HepG2 (cell line): ENCODE results near the gene RNASE13. TPM values are rescaled to one million over a fixed set of nuclear protein-coding genes. Genes with fewer than 3 reads are reported as not detected.
A peak's percentile ranks its signal among the peaks of the same experiment; 100 is the strongest.

Source experiments
- CC2D1A ChIP-seq: sonication (generic); formaldehyde crosslinking; IDR thresholded peaks from 2 replicates; pipeline ENCODE4 v1.8.1; 2023; ENCODE audit warnings: mild to moderate bottlenecking, missing genetic modification reagents
- CEBPG ChIP-seq: IDR thresholded peaks from 2 replicates; pipeline ENCODE4 v1.6.1; 2016
- FOXA1 ChIP-seq, 2 experiments: fragments of 450-650 bp in 1 of 2; sonication (generic) in 1 of 2; formaldehyde crosslinking in 1 of 2; IDR thresholded peaks; 2 replicates each; pipeline versions ENCODE4 v1.4.0 to v1.6.1; 2016 to 2020; ENCODE audit warnings: missing genetic modification reagents in 1 of 2
- GABPB1 ChIP-seq: IDR thresholded peaks from 2 replicates; pipeline ENCODE4 v1.6.1; 2016; ENCODE audit warnings: mild to moderate bottlenecking, missing genetic modification reagents, moderate library complexity, missing compliant biosample characterization
- MED13 ChIP-seq: sonication (generic); formaldehyde crosslinking; IDR thresholded peaks from 2 replicates; pipeline ENCODE4 v1.5.0; 2020; ENCODE audit warnings: missing genetic modification reagents
- NFKBIZ ChIP-seq: IDR thresholded peaks from 2 replicates; pipeline ENCODE4 v1.6.1; 2018; ENCODE audit warnings: missing genetic modification reagents, missing compliant biosample characterization
- SMAD9 ChIP-seq: sonication (generic); formaldehyde crosslinking; IDR thresholded peaks from 2 replicates; pipeline ENCODE4 v1.5.1; 2020; ENCODE audit warnings: mild to moderate bottlenecking, missing genetic modification reagents
- SMYD3 ChIP-seq: sonication (generic); formaldehyde crosslinking; IDR thresholded peaks from 2 replicates; pipeline ENCODE4 v1.8.1; 2023; ENCODE audit warnings: mild to moderate bottlenecking, missing genetic modification reagents
- TSC22D2 ChIP-seq: sonication (generic); formaldehyde crosslinking; IDR thresholded peaks from 2 replicates; pipeline ENCODE4 v1.5.1; 2020; ENCODE audit warnings: missing genetic modification reagents, mild to moderate bottlenecking, borderline replicate concordance
- ZFP90 ChIP-seq: sonication (generic); formaldehyde crosslinking; IDR thresholded peaks from 2 replicates; pipeline ENCODE4 v1.8.0; 2022; ENCODE audit warnings: missing genetic modification reagents, mild to moderate bottlenecking, inconsistent platforms, borderline replicate concordance
- ZNF263 ChIP-seq: sonication (generic); formaldehyde crosslinking; IDR thresholded peaks from 2 replicates; pipeline ENCODE4 v1.4.0; 2020; ENCODE audit warnings: missing genetic modification reagents
- ZNF780A ChIP-seq: sonication (generic); formaldehyde crosslinking; IDR thresholded peaks from 2 replicates; pipeline ENCODE4 v1.8.0; 2022; ENCODE audit warnings: mild to moderate bottlenecking, missing genetic modification reagents, moderate library complexity
- polyA plus RNA-seq, 8 experiments: library from polyadenylated mRNA; depleted of rRNA in 3 of 8; stranded (reverse) in 7 of 8; unstranded in 1 of 8; fragments of >200 nt; fragmentation: Illumina TruSeq in 4 of 8; extraction: Trizol in 4 of 8; gene quantifications; 2 replicates each; pipeline versions ENCODE4 v1.2.1 to v1.2.3, GENCODE V29; 2011 to 2016; ENCODE audit warnings: low read depth in 4 of 8, missing spikeins in 1 of 8, mixed read lengths in 1 of 8; ENCODE audit not compliant: insufficient read depth in 1 of 8
- total RNA-seq, 5 experiments: library from RNA; depleted of rRNA; stranded (reverse); fragments of >200 nt; fragmentation: Illumina TruSeq; extraction: Trizol; gene quantifications; 2 replicates each; pipeline ENCODE4 v1.2.3, GENCODE V29; 2016; ENCODE audit warnings: low read depth in 1 of 5
- TF ChIP-seq, protein P1 (sequence below): sonication (generic); formaldehyde crosslinking; IDR thresholded peaks from 2 replicates; pipeline ENCODE4 v1.5.1; 2020; ENCODE audit warnings: mild to moderate bottlenecking, missing genetic modification reagents, moderate library complexity
- TF ChIP-seq, protein P2 (sequence below): sonication (generic); formaldehyde crosslinking; IDR thresholded peaks from 2 replicates; pipeline ENCODE4 v1.8.1; 2022; ENCODE audit warnings: mild to moderate bottlenecking, missing genetic modification reagents
- TF ChIP-seq, protein P3 (sequence below): sonication (generic); formaldehyde crosslinking; IDR thresholded peaks from 2 replicates; pipeline ENCODE4 v1.8.0; 2022; ENCODE audit warnings: mild to moderate bottlenecking, missing genetic modification reagents, borderline replicate concordance
- TF ChIP-seq, protein P4 (sequence below): sonication (generic); formaldehyde crosslinking; IDR thresholded peaks from 2 replicates; pipeline ENCODE4 v1.5.0; 2020; ENCODE audit warnings: missing genetic modification reagents, mild to moderate bottlenecking, borderline replicate concordance

Gene RNASE13
- total and polyA plus RNA-seq, 2 of the 13 experiments (the other 11 are each of a cell fraction or from before 2014, with no cell fraction given) = 1.0 TPM; not detected in 1

DNA sequence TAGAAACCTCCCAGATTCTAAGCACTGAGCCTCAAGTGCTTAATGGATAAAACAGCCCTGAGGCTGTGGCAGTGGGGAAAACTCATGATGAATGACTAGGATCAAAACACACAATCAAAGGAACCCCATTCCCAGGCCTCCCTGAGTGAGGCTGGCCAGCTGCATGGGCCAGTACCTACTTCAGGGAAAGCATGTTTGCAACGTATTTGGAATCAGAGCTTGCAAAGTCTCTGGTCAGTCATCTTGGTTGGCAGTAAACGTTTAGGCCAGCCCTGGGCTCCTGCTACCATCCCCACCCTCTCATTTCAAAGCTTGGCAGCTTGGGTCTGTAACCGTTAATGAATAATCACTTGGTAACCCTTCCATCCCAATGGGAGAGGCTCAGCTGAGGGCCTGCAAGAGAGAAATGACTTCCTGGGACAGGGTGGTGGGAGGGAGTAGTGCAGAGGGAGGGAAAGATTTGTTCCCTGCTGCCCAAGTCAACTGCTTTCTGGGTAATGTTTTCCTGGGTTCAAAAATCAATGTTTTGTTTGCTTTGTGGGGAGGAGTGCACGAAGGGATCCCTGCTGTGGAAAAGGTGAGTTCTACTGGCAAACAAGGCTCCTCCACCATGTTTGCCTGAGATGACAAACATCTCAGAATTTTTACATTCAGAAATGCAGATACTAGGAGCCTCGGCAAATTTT is 21.0 kb upstream of the RNASE13 start (continued):
- TF ChIP-seq SMAD9 (peak; percentile 93), CC2D1A (CRISPR knock-in tag) (0 out of 2 replicates have a peak, but pooled peaks have one; percentile 36), SMYD3 (CRISPR knock-in tag) (0 out of 2 replicates have a peak, but pooled peaks have one; percentile 43), TSC22D2 (CRISPR knock-in tag) (no peak; the same call in 1 of the 2 replicates), CEBPG (CRISPR knock-in tag) (peak; percentile 61), FOXA1 (IDR thresholded peaks at IDR 0.05) (no peak), FOXA1 (CRISPR knock-in tag; IDR thresholded peaks at IDR 0.05) (peak; percentile 71), ZFP90 (CRISPR knock-in tag) (peak; percentile 67; the same call in 1 of the 2 replicates), ZNF263 (CRISPR knock-in tag) (peak; percentile 99), MED13 (peak; percentile 82), ZNF780A (no peak), NFKBIZ (CRISPR knock-in tag) (peak; percentile 69; the same call in 1 of the 2 replicates), GABPB1 (peak; percentile 56; the same call in 1 of the 2 replicates)
- TF ChIP-seq, protein P1, sequence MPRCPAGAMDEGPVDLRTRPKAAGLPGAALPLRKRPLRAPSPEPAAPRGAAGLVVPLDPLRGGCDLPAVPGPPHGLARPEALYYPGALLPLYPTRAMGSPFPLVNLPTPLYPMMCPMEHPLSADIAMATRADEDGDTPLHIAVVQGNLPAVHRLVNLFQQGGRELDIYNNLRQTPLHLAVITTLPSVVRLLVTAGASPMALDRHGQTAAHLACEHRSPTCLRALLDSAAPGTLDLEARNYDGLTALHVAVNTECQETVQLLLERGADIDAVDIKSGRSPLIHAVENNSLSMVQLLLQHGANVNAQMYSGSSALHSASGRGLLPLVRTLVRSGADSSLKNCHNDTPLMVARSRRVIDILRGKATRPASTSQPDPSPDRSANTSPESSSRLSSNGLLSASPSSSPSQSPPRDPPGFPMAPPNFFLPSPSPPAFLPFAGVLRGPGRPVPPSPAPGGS (CRISPR knock-in tag) = 0 out of 2 replicates have a peak, but pooled peaks have one; percentile 58
- TF ChIP-seq, protein P2, sequence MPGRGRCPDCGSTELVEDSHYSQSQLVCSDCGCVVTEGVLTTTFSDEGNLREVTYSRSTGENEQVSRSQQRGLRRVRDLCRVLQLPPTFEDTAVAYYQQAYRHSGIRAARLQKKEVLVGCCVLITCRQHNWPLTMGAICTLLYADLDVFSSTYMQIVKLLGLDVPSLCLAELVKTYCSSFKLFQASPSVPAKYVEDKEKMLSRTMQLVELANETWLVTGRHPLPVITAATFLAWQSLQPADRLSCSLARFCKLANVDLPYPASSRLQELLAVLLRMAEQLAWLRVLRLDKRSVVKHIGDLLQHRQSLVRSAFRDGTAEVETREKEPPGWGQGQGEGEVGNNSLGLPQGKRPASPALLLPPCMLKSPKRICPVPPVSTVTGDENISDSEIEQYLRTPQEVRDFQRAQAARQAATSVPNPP (CRISPR knock-in tag) = peak; percentile 59; the same call in 1 of the 2 replicates
- TF ChIP-seq, protein P3, sequence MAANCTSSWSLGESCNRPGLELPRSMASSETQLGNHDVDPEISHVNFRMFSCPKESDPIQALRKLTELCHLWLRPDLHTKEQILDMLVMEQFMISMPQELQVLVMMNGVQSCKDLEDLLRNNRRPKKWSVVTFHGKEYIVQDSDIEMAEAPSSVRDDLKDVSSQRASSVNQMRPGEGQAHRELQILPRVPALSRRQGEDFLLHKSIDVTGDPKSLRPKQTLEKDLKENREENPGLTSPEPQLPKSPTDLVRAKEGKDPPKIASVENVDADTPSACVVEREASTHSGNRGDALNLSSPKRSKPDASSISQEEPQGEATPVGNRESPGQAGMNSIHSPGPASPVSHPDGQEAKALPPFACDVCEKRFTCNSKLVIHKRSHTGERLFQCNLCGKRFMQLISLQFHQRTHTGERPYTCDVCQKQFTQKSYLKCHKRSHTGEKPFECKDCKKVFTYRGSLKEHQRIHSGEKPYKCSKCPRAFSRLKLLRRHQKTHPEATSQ (CRISPR knock-in tag) = 0 out of 2 replicates have a peak, but pooled peaks have one; percentile 61
- TF ChIP-seq, protein P4, sequence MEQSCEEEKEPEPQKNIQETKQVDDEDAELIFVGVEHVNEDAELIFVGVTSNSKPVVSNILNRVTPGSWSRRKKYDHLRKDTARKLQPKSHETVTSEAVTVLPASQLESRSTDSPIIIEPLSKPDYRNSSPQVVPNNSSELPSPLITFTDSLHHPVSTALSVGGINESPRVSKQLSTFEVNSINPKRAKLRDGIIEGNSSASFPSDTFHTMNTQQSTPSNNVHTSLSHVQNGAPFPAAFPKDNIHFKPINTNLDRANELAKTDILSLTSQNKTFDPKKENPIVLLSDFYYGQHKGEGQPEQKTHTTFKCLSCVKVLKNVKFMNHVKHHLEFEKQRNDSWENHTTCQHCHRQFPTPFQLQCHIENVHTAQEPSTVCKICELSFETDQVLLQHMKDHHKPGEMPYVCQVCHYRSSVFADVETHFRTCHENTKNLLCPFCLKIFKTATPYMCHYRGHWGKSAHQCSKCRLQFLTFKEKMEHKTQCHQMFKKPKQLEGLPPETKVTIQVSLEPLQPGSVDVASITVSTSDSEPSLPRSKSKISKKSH (CRISPR knock-in tag) = no peak
